NCI-H446 (cell line): ENCODE measurements around the gene CX3CR1.
A peak's percentile ranks its signal among the peaks of the same experiment; 100 is the strongest.
"Not testable (repeated sequence)": the region's sequence is repeated elsewhere in the genome, so short reads cannot be mapped to it uniquely, and the experiment has no call there.

Source experiments
- DNase-seq, 2 experiments: peaks; one replicate each; lab custom pipeline; 2025; lab: John Stamatoyannopoulos, UW

Gene CX3CR1

GRCh38 chr3:39267631-39268548 is 11.9 kb downstream of the CX3CR1 start:
- no peak for DNase-seq

GRCh38 chr3:39264053-39264452 is 15.8 kb downstream of the CX3CR1 start:
- DNase-seq: no peak

- DNase-seq: no peak
Observed at GRCh38 chr3:39263576-39263975, 16.3 kb downstream of the CX3CR1 start.

- DNase-seq: no peak
Observed at GRCh38 chr3:39262846-39263245, 17.0 kb downstream of the CX3CR1 start.

GRCh38 chr3:39261726-39262125 is 18.1 kb downstream of the CX3CR1 start:
- DNase-seq: no peak

GRCh38 chr3:39260957-39261356 is 18.9 kb downstream of the CX3CR1 start:
- DNase-seq: peak in 1 of 2 experiments; percentile 8

- DNase-seq: no peak
Observed at GRCh38 chr3:39260318-39260717, 19.5 kb downstream of the CX3CR1 start.

- DNase-seq: no peak
Observed at GRCh38 chr3:39255503-39256325, 24.1 kb downstream of the CX3CR1 start.

GRCh38 chr3:39254806-39255449 is 24.9 kb downstream of the CX3CR1 start:
- no peak for DNase-seq

GRCh38 chr3:39251576-39251975 is 28.3 kb downstream of the CX3CR1 start:
- DNase-seq: no peak

GRCh38 chr3:39250116-39250747 is 29.6 kb downstream of the CX3CR1 start:
- no peak for DNase-seq

- DNase-seq: no peak
Observed at GRCh38 chr3:39249453-39250115, 30.3 kb downstream of the CX3CR1 start.

- no peak for DNase-seq
Observed at GRCh38 chr3:39241561-39241960, 38.3 kb downstream of the CX3CR1 start.

- no peak for DNase-seq
Observed at GRCh38 chr3:39237027-39237426, 42.8 kb downstream of the CX3CR1 start.

GRCh38 chr3:39234651-39235050 is 45.2 kb downstream of the CX3CR1 start:
- DNase-seq: no peak

GRCh38 chr3:39232859-39233258 is 47.0 kb downstream of the CX3CR1 start:
- DNase-seq: no peak

GRCh38 chr3:39230453-39230852 is 49.4 kb downstream of the CX3CR1 start:
- no peak for DNase-seq

- no peak for DNase-seq
Observed at GRCh38 chr3:39228496-39228895, 51.3 kb downstream of the CX3CR1 start.

GRCh38 chr3:39227596-39227995 is 52.2 kb downstream of the CX3CR1 start:
- not testable (repeated sequence) for DNase-seq

- DNase-seq: no peak
Observed at GRCh38 chr3:39226106-39226741, 53.6 kb downstream of the CX3CR1 start.

GRCh38 chr3:39224288-39224687 is 55.5 kb downstream of the CX3CR1 start:
- no peak for DNase-seq
